T-cell (primary cell): ENCODE results near the gene HOOK2. TPM values are rescaled to one million over a fixed set of nuclear protein-coding genes. Genes with fewer than 3 reads are reported as not detected.
"Not testable (repeated sequence)": the region's sequence is repeated elsewhere in the genome, so short reads cannot be mapped to it uniquely, and the experiment has no call there.

Source experiments
- ATAC-seq, 4 experiments: fragments of 200-7000 bp in 3 of 4; fragments of 150-1000 bp in 1 of 4; cut with Tn5 transposase; replicated peaks in 1 of 4; 1 replicate in 3 of 4; 2 replicates in 1 of 4; pipeline ENCODE4 v1.10.0; 2021; ENCODE audit warnings: moderate library complexity in 3 of 4, mild to moderate bottlenecking in 2 of 4, moderate number of reproducible peaks in 1 of 4
- CTCF ChIA-PET, 2 donors: fragments of 300-600 bp; sonication (Branson Sonifier 250); formaldehyde crosslinking; loops; one replicate each; lab custom pipeline; 2022; ENCODE audit warnings: antibody characterized with exemption in 2 of 2; lab: Charles Lee
- POLR2A ChIA-PET, 2 donors: fragments of 300-600 bp; sonication (Branson Sonifier 250); formaldehyde crosslinking; loops; one replicate each; lab custom pipeline; 2022; ENCODE audit warnings: antibody characterized with exemption in 2 of 2; lab: Charles Lee
- DNase-seq, 35 experiments: peaks; one replicate each; pipeline versions ENCODE4 v3.0.0 to v3.0.0-alpha.2; 2013 to 2023
- H3K27ac ChIP-seq: one replicate; pipeline ENCODE4 v1.5.1; 2013; ENCODE audit warnings: low read length
- H3K27me3 ChIP-seq, 2 experiments: replicated peaks in 1 of 2; 1 replicate in 1 of 2; 2 replicates in 1 of 2; pipeline versions ENCODE4 v1.6.1 to v1.7.0; 2013; ENCODE audit warnings: low read length in 1 of 2, mixed read lengths in 1 of 2; ENCODE audit not compliant: control insufficient read depth in 2 of 2, insufficient read depth in 2 of 2; ENCODE audit errors: extremely low read depth in 1 of 2
- H3K36me3 ChIP-seq, 2 donors: 1 replicate in 1 of 2; 2 replicates in 1 of 2; pipeline versions ENCODE4 v1.6.1 to v1.7.0; 2013; ENCODE audit warnings: low read length in 1 of 2; ENCODE audit not compliant: control insufficient read depth in 2 of 2, insufficient read depth in 1 of 2; ENCODE audit errors: extremely low read depth in 1 of 2
- H3K4me1 ChIP-seq, 2 experiments: 1 replicate in 1 of 2; 2 replicates in 1 of 2; pipeline versions ENCODE4 v1.6.1 to v1.7.0; 2013; ENCODE audit warnings: low read length in 2 of 2, mixed read lengths in 1 of 2; ENCODE audit not compliant: insufficient read depth in 2 of 2, control insufficient read depth in 1 of 2; ENCODE audit errors: extremely low read depth in 1 of 2
- H3K4me3 ChIP-seq, 2 donors: 1 replicate in 1 of 2; 2 replicates in 1 of 2; pipeline versions ENCODE4 v1.5.1 to v1.7.0; 2013; ENCODE audit warnings: mild to moderate bottlenecking in 2 of 2, low read length in 1 of 2, moderate library complexity in 1 of 2; ENCODE audit not compliant: control insufficient read depth in 1 of 2; ENCODE audit errors: extremely low read depth in 1 of 2
- H3K9me3 ChIP-seq: 2 replicates; pipeline ENCODE4 v1.7.0; 2013
- H3K27ac Mint-ChIP-seq, 2 donors: one replicate each; pipeline ENCODE4 v1.8.0; 2020 to 2021; ENCODE audit warnings: mild to moderate bottlenecking in 2 of 2, mixed read lengths in 2 of 2
- H3K27me3 Mint-ChIP-seq, 2 donors: one replicate each; pipeline ENCODE4 v1.8.0; 2021 to 2022; ENCODE audit warnings: mixed read lengths in 2 of 2
- H3K36me3 Mint-ChIP-seq: one replicate; pipeline ENCODE4 v1.8.0; 2021; ENCODE audit warnings: mixed read lengths
- H3K4me1 Mint-ChIP-seq, 3 donors: one replicate each; pipeline ENCODE4 v1.8.0; 2020 to 2022; ENCODE audit warnings: mixed read lengths in 3 of 3, mild to moderate bottlenecking in 1 of 3
- H3K4me3 Mint-ChIP-seq, 3 donors: one replicate each; pipeline ENCODE4 v1.8.0; 2020 to 2022; ENCODE audit warnings: mild to moderate bottlenecking in 3 of 3, mixed read lengths in 3 of 3, moderate library complexity in 3 of 3
- H3K9me3 Mint-ChIP-seq, 3 donors: one replicate each; pipeline ENCODE4 v1.8.0; 2020 to 2022; ENCODE audit warnings: mixed read lengths in 3 of 3
- WGBS: methylation state at CpG from one replicate; pipeline ENCODE4 v1.1.5; 2013; ENCODE audit warnings: missing lambda C conversion rate; ENCODE audit not compliant: insufficient coverage; 5-methylcytosine and 5-hydroxymethylcytosine counted together
- total RNA-seq, 35 experiments: library from RNA in 6 of 35; stranded (reverse) in 6 of 35; fragments of 120-200 nt in 1 of 35; gene quantifications; one replicate each; pipeline versions ENCODE4 v1.2.1 to v1.2.4 and lab custom pipeline; 2013 to 2026

The HOOK2 gene
- total RNA-seq (10 to 100 TPM; 19.7 to 26.6 (median 22.8) TPM), total RNA-seq (lab: John Stamatoyannopoulos, UW) (8.3 to 24.6 (median 15.5) reads per million in 29 experiments)
- total RNA-seq (2013): 13.4 TPM

DNA sequence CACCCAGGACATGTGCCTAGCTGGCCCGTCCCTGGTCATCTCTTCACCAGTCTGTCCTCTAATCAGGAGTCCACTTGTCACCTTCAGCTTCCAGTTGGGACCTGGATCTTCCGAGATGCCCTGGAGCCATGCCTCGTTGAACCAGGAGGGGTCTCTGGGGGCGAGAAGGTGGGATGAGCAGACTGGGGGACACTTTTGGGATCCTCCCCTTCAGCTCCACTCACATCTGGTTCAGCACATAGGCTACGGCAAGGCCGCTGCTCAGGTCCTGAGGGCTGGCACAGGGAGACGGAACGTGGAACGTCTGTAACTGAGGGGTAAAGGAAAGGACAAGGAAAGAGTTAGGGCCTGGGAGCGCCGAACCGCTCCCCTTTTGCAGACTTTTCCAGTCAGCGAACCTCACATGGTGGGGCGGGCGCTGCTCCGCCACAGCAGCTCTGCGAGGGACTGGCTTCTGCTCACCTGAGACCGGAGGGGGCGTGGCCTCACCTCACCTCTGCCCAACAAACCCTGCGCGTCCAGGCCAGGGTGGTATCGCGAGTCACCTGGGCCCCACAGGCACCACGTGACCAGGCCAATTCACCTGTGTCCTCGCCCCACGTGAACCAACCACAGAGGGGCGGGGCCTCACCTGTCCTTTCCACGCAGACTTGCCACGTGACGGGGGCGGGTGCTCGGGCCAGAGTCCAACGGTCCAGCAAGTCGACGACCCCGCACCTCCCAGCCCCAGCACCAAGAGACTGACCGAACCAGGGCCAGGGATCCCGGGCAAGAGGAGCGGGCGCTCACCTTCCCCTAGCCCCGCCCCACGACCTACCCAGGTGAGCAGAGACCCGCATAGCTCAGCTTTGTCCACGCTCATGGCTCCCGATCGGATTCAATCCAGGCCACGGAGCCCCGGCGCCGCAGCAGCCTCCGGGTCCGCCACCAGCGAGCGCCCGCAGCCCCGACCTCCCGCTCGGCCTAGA lies at the start of gene HOOK2:
TSS of gene HOOK2 (minus strand) at position 965 of the 968 bp plus-strand sequence. CDS start at position 862, 103 bp downstream.
- Histone ChIP-seq H3K27me3 (no peaks in the 10 kb centered on the region), H3K9me3 (no peaks in the 10 kb centered on the region), H3K36me3 (no peaks in the 10 kb centered on the region), H3K4me3 (peak within 1 kb of the TSS; percentile 68 to 89), H3K4me1 (peaks cover 8 to 55% of the 10 kb centered on the region in 2 experiments), H3K27ac (peak within 1 kb of the TSS; percentile 78)
- DNase-seq: peak in 11 of 35 experiments; percentile 29 to 58 (median 39)
- Mint-ChIP-seq H3K9me3 (no peaks in the 10 kb centered on the region), H3K27ac (peak within 1 kb of the TSS; percentile 78 to 82), H3K36me3 (no peaks in the 10 kb centered on the region), H3K27me3 (no peaks in the 10 kb centered on the region), H3K4me3 (peak within 1 kb of the TSS; percentile 68 to 80 (median 77)), H3K4me1 (peaks cover 26 to 33% (median 33%) of the 10 kb centered on the region in 3 donors)
- ATAC-seq: peak; percentile 1 to 8 (median 6)
- CTCF ChIA-PET: interaction anchor here in 1 of 2 donors (0.7 to 4.1 kb wide), 2 partner anchors 14 to 18 kb away, joined by 3 to 22 read pairs; no protein-coding TSS in a partner anchor
- WGBS: 17% methylated on average over 39 of the region's 58 CpGs
- POLR2A ChIA-PET: interaction anchor here in 1 of 2 donors (0.6 to 1.1 kb wide), 2 partner anchors 53 to 1659 kb away, joined by 3 read pairs; no protein-coding TSS in a partner anchor

- POLR2A ChIA-PET: no interaction called here
- no peak for DNase-seq
- Histone ChIP-seq H3K27me3 (peaks cover 2 to 31% of the 10 kb centered on the region in 2 experiments), H3K4me1 (peaks cover 0 to 8% of the 10 kb centered on the region in 2 experiments), H3K27ac (no peak overlapping the region), H3K9me3 (no peaks in the 10 kb centered on the region), H3K36me3 (no peaks in the 10 kb centered on the region), H3K4me3 (no peak overlapping the region)
- Mint-ChIP-seq H3K27ac (no peak overlapping the region), H3K4me3 (no peak overlapping the region), H3K4me1 (peaks cover 7 to 9% (median 7%) of the 10 kb centered on the region in 3 donors), H3K36me3 (peaks cover 6% of the 10 kb centered on the region), H3K9me3 (peaks cover 3 to 6% (median 4%) of the 10 kb centered on the region in 3 donors), H3K27me3 (peaks cover 20 to 26% of the 10 kb centered on the region in 2 donors)
- CTCF ChIA-PET: interaction anchor here in 1 of 2 donors (0.7 kb wide), 1 partner anchor 407 kb away, joined by 4 read pairs; no protein-coding TSS in a partner anchor
- ATAC-seq: no peak
- WGBS: 50% methylated on average over 1 of the region's 2 CpGs
Measured at GRCh38 chr19:12821761-12822160, 46.4 kb upstream of the HOOK2 start.

DNA sequence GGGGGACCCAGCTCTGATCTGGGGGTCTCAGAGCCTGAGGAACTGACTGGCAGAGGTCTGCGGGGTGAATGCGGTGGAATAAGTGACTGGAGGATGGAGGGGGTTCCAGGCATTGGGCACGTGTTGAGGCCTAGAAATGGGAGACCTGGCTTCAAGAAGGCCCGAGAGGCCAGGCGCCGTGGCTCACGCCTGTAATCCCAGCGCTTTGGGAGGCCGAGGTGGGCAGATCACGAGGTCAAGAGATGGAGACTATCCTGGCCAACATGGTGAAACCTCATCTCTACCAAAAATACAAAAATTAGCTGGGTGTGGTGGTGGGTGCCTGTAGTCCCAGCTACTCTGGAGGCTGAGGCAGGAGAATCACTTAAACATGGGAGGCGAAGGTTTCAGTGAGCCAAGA lies 42.5 kb upstream of the HOOK2 start:
- H3K27ac ChIP-seq, H3K4me3 Mint-ChIP-seq, DNase-seq, ATAC-seq, POLR2A ChIA-PET, H3K9me3 ChIP-seq, H3K9me3 Mint-ChIP-seq, H3K4me1 ChIP-seq, H3K27me3 ChIP-seq, H3K4me3 ChIP-seq, H3K4me1 Mint-ChIP-seq, H3K27me3 Mint-ChIP-seq, H3K27ac Mint-ChIP-seq, H3K36me3 ChIP-seq: not testable (repeated sequence)
- CTCF ChIA-PET: interaction anchor here in 1 of 2 donors (0.5 to 0.8 kb wide), 3 partner anchors 29 to 144 kb away, joined by 7 to 9 read pairs (median 7); no protein-coding TSS in a partner anchor
- H3K36me3 Mint-ChIP-seq: peaks cover 17% of the 10 kb centered on the region
- 96% methylated on average over 4 of the region's 11 CpGs for whole genome bisulfite sequencing

DNA sequence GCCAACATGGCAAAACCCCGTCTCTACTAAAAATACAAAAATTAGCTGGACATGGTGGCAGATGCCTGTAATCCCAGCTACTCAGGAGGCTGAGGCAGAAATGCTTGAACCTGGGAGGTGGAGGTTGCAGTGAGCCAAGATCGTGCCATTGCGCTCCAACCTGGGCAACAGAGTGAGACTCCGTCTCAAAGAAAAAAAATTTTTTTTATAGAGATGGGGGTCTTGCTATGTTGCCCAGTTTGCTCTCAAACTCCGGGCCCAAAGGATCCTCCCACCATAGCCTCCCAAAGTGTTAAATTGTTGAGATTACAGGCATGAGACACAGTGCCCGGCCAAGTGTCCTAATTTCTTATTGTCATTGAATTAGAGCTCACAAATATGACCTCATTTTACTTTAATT lies 41.8 kb upstream of the HOOK2 start:
- H3K9me3 ChIP-seq, H3K4me3 ChIP-seq, H3K36me3 ChIP-seq, H3K27me3 ChIP-seq, H3K27me3 Mint-ChIP-seq, H3K27ac Mint-ChIP-seq, DNase-seq, H3K9me3 Mint-ChIP-seq, H3K27ac ChIP-seq, H3K4me1 ChIP-seq, H3K4me1 Mint-ChIP-seq, POLR2A ChIA-PET, ATAC-seq, H3K4me3 Mint-ChIP-seq: not testable (repeated sequence)
- WGBS: no CpG with 5 or more reads among the region's 6 CpGs
- CTCF ChIA-PET: interaction anchor here in 1 of 2 donors (0.8 kb wide), 1 partner anchor 30 kb away, joined by 7 read pairs; no protein-coding TSS in a partner anchor
- H3K36me3 Mint-ChIP-seq: peaks cover 18% of the 10 kb centered on the region

DNA sequence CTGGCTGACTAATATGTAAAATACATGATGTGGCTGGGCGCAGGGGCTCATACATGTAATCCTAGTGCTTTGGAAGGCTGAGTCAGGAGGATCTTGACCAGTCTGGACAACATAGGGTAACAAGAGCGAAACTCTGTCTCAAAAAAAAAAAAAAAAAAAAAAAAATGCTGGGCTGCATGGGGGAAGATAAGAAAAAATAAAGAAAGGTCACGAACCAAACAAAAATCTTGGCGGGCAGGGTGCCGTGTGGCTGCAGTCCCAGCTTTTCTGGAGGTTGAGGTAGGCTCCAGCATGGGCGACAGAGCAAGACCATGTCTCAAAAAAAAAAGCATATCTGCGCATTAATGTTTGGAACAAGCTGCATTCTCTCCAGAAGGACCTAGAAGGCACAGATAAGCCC lies 39.7 kb upstream of the HOOK2 start:
- H3K27me3 Mint-ChIP-seq: no peaks in the 10 kb centered on the region
- no peak overlapping the region for H3K27ac Mint-ChIP-seq
- H3K36me3 ChIP-seq: peaks cover 2 to 4% of the 10 kb centered on the region in 2 donors
- H3K4me1 Mint-ChIP-seq: no peaks in the 10 kb centered on the region
- no peaks in the 10 kb centered on the region for H3K9me3 Mint-ChIP-seq
- no peak overlapping the region for H3K27ac ChIP-seq
- no peak overlapping the region for H3K4me3 Mint-ChIP-seq
- ATAC-seq (no peak), DNase-seq (no peak)
- H3K36me3 Mint-ChIP-seq: peaks cover 15% of the 10 kb centered on the region
- ChIA-PET POLR2A (interaction anchor here in 1 of 2 donors (0.7 kb wide), 1 partner anchor 22 kb away, joined by 4 read pairs; no protein-coding TSS in a partner anchor), CTCF (interaction anchor here (0.5 to 0.9 kb wide), 3 partner anchors 68 to 276 kb away, joined by 4 to 12 read pairs (median 5); no protein-coding TSS in a partner anchor)
- H3K27me3 ChIP-seq: no peaks in the 10 kb centered on the region
- no peak overlapping the region for H3K4me3 ChIP-seq
- no peaks in the 10 kb centered on the region for H3K9me3 ChIP-seq
- no peaks in the 10 kb centered on the region for H3K4me1 ChIP-seq
- 94% methylated on average over 5 of the region's 7 CpGs for WGBS
